Endodermal cell (in vitro differentiated cells): ENCODE results near the gene PLPPR2. TPM values are rescaled to one million over a fixed set of nuclear protein-coding genes. Genes with fewer than 3 reads are reported as not detected.

ENCODE experiments used
- DNase-seq: peaks from one replicate; pipeline ENCODE4 v3.0.0-alpha.2; 2017
- H3K27ac ChIP-seq: 2 replicates; pipeline ENCODE4 v1.5.1; 2013; ENCODE audit warnings: mild to moderate bottlenecking, low read depth, low read length, moderate library complexity
- H3K27me3 ChIP-seq: 2 replicates; pipeline ENCODE4 v1.6.1; 2013; ENCODE audit warnings: mild to moderate bottlenecking, low read length, moderate library complexity; ENCODE audit not compliant: insufficient read depth, control insufficient read depth, poor library complexity, severe bottlenecking
- H3K36me3 ChIP-seq: 2 replicates; pipeline ENCODE4 v1.7.0; 2013; ENCODE audit warnings: mild to moderate bottlenecking, low read length, moderate library complexity; ENCODE audit not compliant: control insufficient read depth, insufficient read depth
- H3K4me1 ChIP-seq: one replicate; pipeline ENCODE4 v1.7.0; 2013; ENCODE audit warnings: low read length; ENCODE audit not compliant: control insufficient read depth, insufficient read depth
- H3K4me3 ChIP-seq: 2 replicates; pipeline ENCODE4 v1.5.1; 2013; ENCODE audit warnings: mild to moderate bottlenecking, low read length, moderate library complexity
- H3K9ac ChIP-seq: 2 replicates; pipeline ENCODE4 v1.6.1; 2013; ENCODE audit warnings: mild to moderate bottlenecking, low read length, moderate library complexity; ENCODE audit not compliant: poor library complexity, severe bottlenecking; ENCODE audit errors: extremely low read depth
- H3K9me3 ChIP-seq: 2 replicates; pipeline ENCODE4 v1.6.1; 2013; ENCODE audit warnings: mild to moderate bottlenecking, low read length, moderate library complexity; ENCODE audit not compliant: control insufficient read depth
- H3K27ac Mint-ChIP-seq: 2 replicates; pipeline ENCODE4 v1.8.0; 2020; ENCODE audit warnings: mixed read lengths
- H3K27me3 Mint-ChIP-seq: 2 replicates; pipeline ENCODE4 v1.8.0; 2021; ENCODE audit warnings: mild to moderate bottlenecking, mixed read lengths; ENCODE audit not compliant: insufficient read depth
- H3K36me3 Mint-ChIP-seq: 2 replicates; pipeline ENCODE4 v1.8.0; 2020; ENCODE audit warnings: low read depth, mixed read lengths
- H3K4me1 Mint-ChIP-seq: 2 replicates; pipeline ENCODE4 v1.8.0; 2020; ENCODE audit warnings: mixed read lengths
- H3K4me3 Mint-ChIP-seq: 2 replicates; pipeline ENCODE4 v1.8.0; 2020; ENCODE audit warnings: mild to moderate bottlenecking, moderate library complexity, mixed read lengths
- H3K9me3 Mint-ChIP-seq: 2 replicates; pipeline ENCODE4 v1.8.0; 2020; ENCODE audit warnings: mild to moderate bottlenecking, mixed read lengths
- WGBS, 2 experiments: methylation state at CpG; one replicate each; pipeline versions ENCODE4 v1.1.5 to v1.1.7; 2013; ENCODE audit warnings: missing lambda C conversion rate in 2 of 2, mixed read lengths in 1 of 2; ENCODE audit not compliant: insufficient coverage in 1 of 2, insufficient read length in 1 of 2; 5-methylcytosine and 5-hydroxymethylcytosine counted together
- total RNA-seq, 2 donors: library from RNA; stranded (reverse); fragmentation: NEBNext Ultra II Directional in 1 of 2; extraction: Animal tissue kit (Norgen Biotek cat#: 25700) in 1 of 2; gene quantifications; 2 replicates in 1 of 2; 3 replicates in 1 of 2; pipeline ENCODE4 v1.2.1, GENCODE V29; 2021
- TF ChIP-seq, protein P1 (sequence below): fragments of 200-600 bp; sonication (generic); conservative IDR thresholded peaks from 2 replicates; pipeline ENCODE4 v1.5.0; 2021; ENCODE audit warnings: antibody characterized with exemption, mild to moderate bottlenecking

The PLPPR2 gene
- total RNA-seq, 2 donors from 2014 or later, result 3.1 to 6.8 TPM

DNA sequence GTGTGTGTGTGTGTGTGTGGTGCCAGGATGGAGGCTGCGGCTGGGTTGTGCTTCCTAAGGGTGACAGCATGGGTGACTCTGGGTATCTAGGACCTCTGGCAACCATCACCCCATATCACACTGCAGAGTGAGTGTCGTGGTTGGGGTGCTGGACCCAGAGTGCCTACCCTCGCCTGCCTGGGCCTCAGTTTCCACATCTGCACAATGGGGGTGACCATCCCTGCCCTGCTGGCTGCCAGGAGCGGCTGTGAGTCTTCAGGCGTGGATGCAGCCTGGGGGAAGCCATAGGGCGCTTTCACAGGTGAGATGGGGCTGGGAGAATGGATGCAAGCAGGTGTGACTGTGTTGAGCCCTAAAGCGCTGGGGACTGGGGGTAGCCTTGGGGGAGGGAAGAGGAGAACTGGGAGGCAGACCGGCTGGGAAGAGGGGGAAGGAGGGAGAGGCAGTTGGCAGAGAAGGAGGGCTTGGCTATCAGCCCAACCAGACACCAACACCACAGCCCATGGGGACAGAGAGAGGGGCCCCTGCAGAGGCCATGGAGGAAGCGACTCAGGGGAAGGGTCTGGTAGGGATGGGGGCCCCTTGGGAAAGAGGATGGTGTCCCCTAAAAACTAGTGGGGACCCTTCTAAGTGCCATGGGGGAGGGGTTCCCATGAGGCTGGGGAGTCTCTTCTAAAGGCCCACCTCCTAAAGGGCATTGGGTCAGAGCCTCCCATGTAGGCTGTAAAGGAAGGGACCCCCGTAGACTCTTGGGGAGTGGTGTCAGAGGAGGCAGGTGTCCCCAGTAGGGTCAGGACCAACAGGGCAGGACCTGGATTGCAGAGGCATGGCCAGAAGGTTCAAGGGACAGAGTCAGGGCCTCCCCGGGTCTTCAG lies 1.7 kb downstream of the PLPPR2 start:
- no peak overlapping the region for H3K4me3 Mint-ChIP-seq
- no peaks in the 10 kb centered on the region for H3K9me3 Mint-ChIP-seq
- H3K27ac Mint-ChIP-seq, result no peak overlapping the region
- peaks cover 4% of the 10 kb centered on the region for H3K4me1 Mint-ChIP-seq
- no peaks in the 10 kb centered on the region for H3K36me3 Mint-ChIP-seq
- peaks cover 71% of the 10 kb centered on the region for H3K27me3 Mint-ChIP-seq
- Histone ChIP-seq H3K36me3 (no peaks in the 10 kb centered on the region), H3K9me3 (no peaks in the 10 kb centered on the region), H3K9ac (no peak overlapping the region), H3K4me3 (no peak overlapping the region), H3K4me1 (no peaks in the 10 kb centered on the region), H3K27me3 (peaks cover 12% of the 10 kb centered on the region), H3K27ac (no peak overlapping the region)
- TF ChIP-seq, protein P1, sequence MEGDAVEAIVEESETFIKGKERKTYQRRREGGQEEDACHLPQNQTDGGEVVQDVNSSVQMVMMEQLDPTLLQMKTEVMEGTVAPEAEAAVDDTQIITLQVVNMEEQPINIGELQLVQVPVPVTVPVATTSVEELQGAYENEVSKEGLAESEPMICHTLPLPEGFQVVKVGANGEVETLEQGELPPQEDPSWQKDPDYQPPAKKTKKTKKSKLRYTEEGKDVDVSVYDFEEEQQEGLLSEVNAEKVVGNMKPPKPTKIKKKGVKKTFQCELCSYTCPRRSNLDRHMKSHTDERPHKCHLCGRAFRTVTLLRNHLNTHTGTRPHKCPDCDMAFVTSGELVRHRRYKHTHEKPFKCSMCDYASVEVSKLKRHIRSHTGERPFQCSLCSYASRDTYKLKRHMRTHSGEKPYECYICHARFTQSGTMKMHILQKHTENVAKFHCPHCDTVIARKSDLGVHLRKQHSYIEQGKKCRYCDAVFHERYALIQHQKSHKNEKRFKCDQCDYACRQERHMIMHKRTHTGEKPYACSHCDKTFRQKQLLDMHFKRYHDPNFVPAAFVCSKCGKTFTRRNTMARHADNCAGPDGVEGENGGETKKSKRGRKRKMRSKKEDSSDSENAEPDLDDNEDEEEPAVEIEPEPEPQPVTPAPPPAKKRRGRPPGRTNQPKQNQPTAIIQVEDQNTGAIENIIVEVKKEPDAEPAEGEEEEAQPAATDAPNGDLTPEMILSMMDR, result no peak
- 87 to 93% methylated on average over 4 to 11 of the region's 11 CpGs for WGBS, 2 experiments
- no peak for DNase-seq

DNA sequence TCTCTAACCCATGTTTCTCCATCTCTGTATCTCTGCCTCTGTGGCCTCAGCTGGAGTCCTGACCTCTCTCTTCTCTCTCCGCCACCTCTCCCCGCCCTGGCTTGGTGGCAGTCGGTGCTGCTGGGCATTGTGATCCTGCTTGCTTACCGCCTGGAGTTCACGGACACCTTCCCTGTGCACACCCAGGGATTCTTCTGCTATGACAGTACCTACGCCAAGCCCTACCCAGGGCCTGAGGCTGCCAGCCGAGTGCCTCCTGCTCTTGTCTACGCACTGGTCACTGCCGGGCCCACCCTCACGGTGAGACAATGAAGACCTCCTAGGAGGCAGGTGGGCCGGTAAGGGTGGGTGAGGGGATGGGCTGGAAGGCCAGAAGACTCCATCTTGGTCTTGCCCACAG lies 4.2 kb downstream of the PLPPR2 start:
- Histone ChIP-seq H3K9ac (no peak overlapping the region), H3K4me3 (no peak overlapping the region), H3K9me3 (no peaks in the 10 kb centered on the region), H3K4me1 (no peaks in the 10 kb centered on the region), H3K27me3 (peaks cover 12% of the 10 kb centered on the region), H3K36me3 (no peaks in the 10 kb centered on the region), H3K27ac (no peak overlapping the region)
- Mint-ChIP-seq H3K36me3 (no peaks in the 10 kb centered on the region), H3K27ac (no peak overlapping the region), H3K27me3 (peaks cover 62% of the 10 kb centered on the region), H3K4me1 (peaks cover 4% of the 10 kb centered on the region), H3K4me3 (no peak overlapping the region), H3K9me3 (no peaks in the 10 kb centered on the region)
- DNase-seq, result no peak
- 87 to 90% methylated on average over 6 to 11 of the region's 11 CpGs for WGBS, 2 experiments
- TF ChIP-seq, protein P1, result no peak

DNA sequence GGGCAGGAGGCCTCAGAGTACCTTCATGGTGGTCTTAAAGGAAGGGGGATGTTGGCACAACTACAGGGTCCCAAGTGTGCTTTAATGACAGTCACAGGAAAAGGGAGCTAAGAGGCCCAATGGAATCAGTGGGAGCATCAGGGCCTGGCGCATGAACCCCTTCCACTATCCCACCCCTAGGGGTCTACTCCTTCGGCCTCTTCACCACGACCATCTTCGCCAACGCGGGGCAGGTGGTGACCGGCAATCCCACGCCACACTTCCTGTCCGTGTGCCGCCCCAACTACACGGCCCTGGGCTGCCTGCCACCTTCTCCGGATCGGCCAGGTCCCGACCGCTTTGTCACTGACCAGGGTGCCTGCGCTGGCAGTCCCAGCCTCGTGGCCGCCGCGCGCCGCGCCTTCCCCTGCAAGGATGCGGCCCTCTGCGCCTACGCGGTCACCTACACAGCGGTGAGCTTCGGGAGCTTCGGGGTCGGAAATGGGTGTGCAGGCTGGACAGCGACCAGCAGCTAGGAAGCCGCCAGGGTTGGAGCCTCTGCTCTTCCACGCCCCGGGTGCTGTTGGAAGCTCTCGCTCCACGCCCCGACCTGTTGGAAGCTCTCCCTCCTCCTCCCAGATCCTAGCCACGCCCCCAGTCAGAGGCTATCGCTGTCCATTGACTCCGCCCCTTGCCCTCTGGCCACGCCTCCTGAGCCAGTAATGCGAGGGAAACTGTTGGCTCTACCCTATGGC lies 6.0 kb downstream of the PLPPR2 start:
- Histone ChIP-seq H3K4me3 (no peak overlapping the region), H3K9ac (no peak overlapping the region), H3K27me3 (peaks cover 8% of the 10 kb centered on the region), H3K27ac (no peak overlapping the region), H3K4me1 (no peaks in the 10 kb centered on the region), H3K36me3 (no peaks in the 10 kb centered on the region), H3K9me3 (no peaks in the 10 kb centered on the region)
- Mint-ChIP-seq H3K4me3 (peak overlapping the region; percentile 46), H3K9me3 (no peaks in the 10 kb centered on the region), H3K4me1 (no peaks in the 10 kb centered on the region), H3K27ac (no peak overlapping the region), H3K36me3 (no peaks in the 10 kb centered on the region), H3K27me3 (peaks cover 53% of the 10 kb centered on the region)
- TF ChIP-seq, protein P1, result peak; percentile 62
- peak; percentile 99 for DNase-seq
- WGBS, 2 experiments, result 36 to 46% methylated on average over 30 to 43 of the region's 43 CpGs
